Keratinocyte (primary cell): ENCODE measurements around the gene CACNB4.

Experiments
- EZH2 ChIP-seq: IDR thresholded peaks from one replicate; pipeline ENCODE4 v1.6.1; 2012; ENCODE audit warnings: inconsistent platforms, mild to moderate bottlenecking, low read length, moderate library complexity
- TF ChIP-seq, protein P1 (sequence below), 3 experiments: IDR thresholded peaks in 1 of 3; conservative IDR thresholded peaks in 1 of 3; optimal IDR thresholded peaks in 1 of 3; 2 replicates in 2 of 3; 3 replicates in 1 of 3; pipeline versions ENCODE3 to v1.5.1; 2011; ENCODE audit warnings: low read length in 3 of 3, mild to moderate bottlenecking in 3 of 3, moderate library complexity in 2 of 3, control low read depth in 1 of 3, inconsistent platforms in 1 of 3; ENCODE audit not compliant: insufficient read depth in 2 of 3; ENCODE audit errors: extremely low read depth in 1 of 3

- TF ChIP-seq, protein P1, sequence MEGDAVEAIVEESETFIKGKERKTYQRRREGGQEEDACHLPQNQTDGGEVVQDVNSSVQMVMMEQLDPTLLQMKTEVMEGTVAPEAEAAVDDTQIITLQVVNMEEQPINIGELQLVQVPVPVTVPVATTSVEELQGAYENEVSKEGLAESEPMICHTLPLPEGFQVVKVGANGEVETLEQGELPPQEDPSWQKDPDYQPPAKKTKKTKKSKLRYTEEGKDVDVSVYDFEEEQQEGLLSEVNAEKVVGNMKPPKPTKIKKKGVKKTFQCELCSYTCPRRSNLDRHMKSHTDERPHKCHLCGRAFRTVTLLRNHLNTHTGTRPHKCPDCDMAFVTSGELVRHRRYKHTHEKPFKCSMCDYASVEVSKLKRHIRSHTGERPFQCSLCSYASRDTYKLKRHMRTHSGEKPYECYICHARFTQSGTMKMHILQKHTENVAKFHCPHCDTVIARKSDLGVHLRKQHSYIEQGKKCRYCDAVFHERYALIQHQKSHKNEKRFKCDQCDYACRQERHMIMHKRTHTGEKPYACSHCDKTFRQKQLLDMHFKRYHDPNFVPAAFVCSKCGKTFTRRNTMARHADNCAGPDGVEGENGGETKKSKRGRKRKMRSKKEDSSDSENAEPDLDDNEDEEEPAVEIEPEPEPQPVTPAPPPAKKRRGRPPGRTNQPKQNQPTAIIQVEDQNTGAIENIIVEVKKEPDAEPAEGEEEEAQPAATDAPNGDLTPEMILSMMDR (optimal IDR thresholded peaks at IDR 0.05 in 1 of 3, IDR thresholded peaks at IDR 0.05 in 1 of 3, conservative IDR thresholded peaks at IDR 0.05 in 1 of 3; ENCODE audit: extremely low read depth in 1 of 3, insufficient read depth in 2 of 3, low read length in 3 of 3) = no peak
- no peak for TF ChIP-seq EZH2
These were observed 137.3 kb downstream of the CACNB4 start for GRCh38 chr2:151961558-151961957.
